HL-60 (cell line): ENCODE data around the gene RNF26.

Source experiments
- GABPA ChIP-seq: IDR thresholded peaks from 2 replicates; pipeline ENCODE4 v1.6.1; 2012; ENCODE audit warnings: low read depth
- POLR2AphosphoS5 ChIP-seq: IDR thresholded peaks from 2 replicates; pipeline ENCODE4 v1.6.1; 2012; ENCODE audit warnings: low read depth
- SPI1 ChIP-seq: IDR thresholded peaks from 2 replicates; pipeline ENCODE4 v1.6.1; 2012; ENCODE audit warnings: low read depth, mild to moderate bottlenecking, borderline replicate concordance
- TF ChIP-seq, protein P1 (sequence below): IDR thresholded peaks from one replicate; pipeline ENCODE4 v1.5.1; 2011; ENCODE audit warnings: low read length, control low read depth, inconsistent platforms; ENCODE audit not compliant: insufficient read depth
- TF ChIP-seq, protein P2 (sequence below): IDR thresholded peaks from 2 replicates; pipeline ENCODE4 v1.6.1; 2012; ENCODE audit warnings: low read depth; ENCODE audit not compliant: insufficient replicate concordance

- TF ChIP-seq, protein P1, sequence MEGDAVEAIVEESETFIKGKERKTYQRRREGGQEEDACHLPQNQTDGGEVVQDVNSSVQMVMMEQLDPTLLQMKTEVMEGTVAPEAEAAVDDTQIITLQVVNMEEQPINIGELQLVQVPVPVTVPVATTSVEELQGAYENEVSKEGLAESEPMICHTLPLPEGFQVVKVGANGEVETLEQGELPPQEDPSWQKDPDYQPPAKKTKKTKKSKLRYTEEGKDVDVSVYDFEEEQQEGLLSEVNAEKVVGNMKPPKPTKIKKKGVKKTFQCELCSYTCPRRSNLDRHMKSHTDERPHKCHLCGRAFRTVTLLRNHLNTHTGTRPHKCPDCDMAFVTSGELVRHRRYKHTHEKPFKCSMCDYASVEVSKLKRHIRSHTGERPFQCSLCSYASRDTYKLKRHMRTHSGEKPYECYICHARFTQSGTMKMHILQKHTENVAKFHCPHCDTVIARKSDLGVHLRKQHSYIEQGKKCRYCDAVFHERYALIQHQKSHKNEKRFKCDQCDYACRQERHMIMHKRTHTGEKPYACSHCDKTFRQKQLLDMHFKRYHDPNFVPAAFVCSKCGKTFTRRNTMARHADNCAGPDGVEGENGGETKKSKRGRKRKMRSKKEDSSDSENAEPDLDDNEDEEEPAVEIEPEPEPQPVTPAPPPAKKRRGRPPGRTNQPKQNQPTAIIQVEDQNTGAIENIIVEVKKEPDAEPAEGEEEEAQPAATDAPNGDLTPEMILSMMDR = no peak
- TF ChIP-seq, protein P2, sequence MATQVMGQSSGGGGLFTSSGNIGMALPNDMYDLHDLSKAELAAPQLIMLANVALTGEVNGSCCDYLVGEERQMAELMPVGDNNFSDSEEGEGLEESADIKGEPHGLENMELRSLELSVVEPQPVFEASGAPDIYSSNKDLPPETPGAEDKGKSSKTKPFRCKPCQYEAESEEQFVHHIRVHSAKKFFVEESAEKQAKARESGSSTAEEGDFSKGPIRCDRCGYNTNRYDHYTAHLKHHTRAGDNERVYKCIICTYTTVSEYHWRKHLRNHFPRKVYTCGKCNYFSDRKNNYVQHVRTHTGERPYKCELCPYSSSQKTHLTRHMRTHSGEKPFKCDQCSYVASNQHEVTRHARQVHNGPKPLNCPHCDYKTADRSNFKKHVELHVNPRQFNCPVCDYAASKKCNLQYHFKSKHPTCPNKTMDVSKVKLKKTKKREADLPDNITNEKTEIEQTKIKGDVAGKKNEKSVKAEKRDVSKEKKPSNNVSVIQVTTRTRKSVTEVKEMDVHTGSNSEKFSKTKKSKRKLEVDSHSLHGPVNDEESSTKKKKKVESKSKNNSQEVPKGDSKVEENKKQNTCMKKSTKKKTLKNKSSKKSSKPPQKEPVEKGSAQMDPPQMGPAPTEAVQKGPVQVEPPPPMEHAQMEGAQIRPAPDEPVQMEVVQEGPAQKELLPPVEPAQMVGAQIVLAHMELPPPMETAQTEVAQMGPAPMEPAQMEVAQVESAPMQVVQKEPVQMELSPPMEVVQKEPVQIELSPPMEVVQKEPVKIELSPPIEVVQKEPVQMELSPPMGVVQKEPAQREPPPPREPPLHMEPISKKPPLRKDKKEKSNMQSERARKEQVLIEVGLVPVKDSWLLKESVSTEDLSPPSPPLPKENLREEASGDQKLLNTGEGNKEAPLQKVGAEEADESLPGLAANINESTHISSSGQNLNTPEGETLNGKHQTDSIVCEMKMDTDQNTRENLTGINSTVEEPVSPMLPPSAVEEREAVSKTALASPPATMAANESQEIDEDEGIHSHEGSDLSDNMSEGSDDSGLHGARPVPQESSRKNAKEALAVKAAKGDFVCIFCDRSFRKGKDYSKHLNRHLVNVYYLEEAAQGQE = no peak
- no peak for TF ChIP-seq GABPA
- no peak for TF ChIP-seq POLR2AphosphoS5
- no peak for TF ChIP-seq SPI1
Observed at GRCh38 chr11:119357074-119357473, 22.7 kb downstream of the RNF26 start.
